ENCODE measurements around the gene RHBDD1. TPM values are rescaled to one million over a fixed set of nuclear protein-coding genes. Genes with fewer than 3 reads are reported as not detected.
A peak's percentile ranks its signal among the peaks of the same experiment; 100 is the strongest.

RHBDD1 gene
- total RNA-seq, 1 donor from 2014 or later = 31.3 TPM

DNA sequence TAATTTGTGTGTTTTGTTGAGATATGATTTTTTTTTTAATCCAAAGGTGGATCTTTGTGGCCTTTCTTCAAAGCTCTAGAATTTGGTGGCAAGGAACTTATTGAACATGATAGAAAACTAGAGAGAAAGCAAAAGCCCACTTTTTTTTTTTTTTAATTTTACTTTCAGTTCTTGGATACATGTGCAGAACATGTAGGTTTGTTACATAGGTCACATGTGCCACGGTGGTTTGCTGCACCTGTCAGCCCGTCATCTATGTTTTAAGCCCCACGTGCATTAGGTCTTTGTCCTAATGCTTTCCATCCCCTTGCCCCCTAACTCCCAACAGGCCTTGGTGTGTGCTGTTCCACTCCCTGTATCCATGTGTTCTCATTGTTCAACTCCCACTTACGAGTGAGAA is 135.9 kb downstream of the RHBDD1 start:
- Mint-ChIP-seq H3K27me3 (ENCODE audit: low read depth, unreplicated experiment) (no peaks in the 10 kb centered on the region), H3K27ac (ENCODE audit: unreplicated experiment) (no peak overlapping the region), H3K9me3 (ENCODE audit: unreplicated experiment) (no peaks in the 10 kb centered on the region), H3K4me3 (ENCODE audit: unreplicated experiment) (no peak overlapping the region), H3K36me3 (ENCODE audit: low read depth, unreplicated experiment) (peaks cover 9% of the 10 kb centered on the region), H3K4me1 (ENCODE audit: low read depth, unreplicated experiment) (no peaks in the 10 kb centered on the region)
- FAIRE-seq = no peak
- DNase-seq (ENCODE audit: low read depth) = no peak
- Histone ChIP-seq H3K36me3 (ENCODE audit: insufficient read depth, low read length) (no peaks in the 10 kb centered on the region), H3K79me2 (ENCODE audit: insufficient read depth, low read length) (no peaks in the 10 kb centered on the region), H3K4me1 (ENCODE audit: insufficient read depth, low read length) (peaks cover 16% of the 10 kb centered on the region), H2AFZ (ENCODE audit: low read depth, low read length) (no peak overlapping the region), H3K27me3 (ENCODE audit: insufficient read depth, low read length) (no peaks in the 10 kb centered on the region), H3K9ac (ENCODE audit: low read length) (no peak overlapping the region), H3K4me2 (ENCODE audit: low read length) (no peak overlapping the region), H3K27ac (ENCODE audit: low read depth, low read length) (no peak overlapping the region), H4K20me1 (ENCODE audit: insufficient read depth, low read length) (no peaks in the 10 kb centered on the region), H3K9me3 (ENCODE audit: insufficient read depth, low read depth, low read length) (no peaks in the 10 kb centered on the region), H3K4me3 (ENCODE audit: insufficient read depth, low read depth, low read length) (no peak overlapping the region)
- TF ChIP-seq EZH2 (IDR thresholded peaks at IDR 0.05; ENCODE audit: insufficient read depth, low read length) = no peak

DNA sequence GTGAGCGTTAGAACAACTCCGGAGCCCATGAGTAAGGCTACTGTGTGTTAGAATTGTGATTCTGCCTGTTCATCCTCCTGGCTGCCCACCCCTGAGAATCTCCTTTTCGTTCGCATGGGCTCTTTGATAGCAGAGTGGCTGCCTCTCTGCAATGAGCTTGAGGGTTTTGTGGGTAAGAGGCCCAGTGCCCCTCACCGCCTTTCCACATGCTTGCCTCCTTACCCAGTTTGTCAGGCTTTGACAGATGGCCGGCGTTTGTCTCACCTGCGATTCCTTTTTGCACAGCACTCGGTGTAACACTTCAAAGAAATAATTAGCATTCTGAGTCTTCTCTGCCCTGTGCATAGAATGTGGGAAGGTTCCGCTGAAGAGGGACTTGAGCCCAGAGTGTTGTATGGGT is 138.0 kb downstream of the RHBDD1 start:
- Mint-ChIP-seq H3K4me1 (ENCODE audit: low read depth, unreplicated experiment) (peaks cover 12% of the 10 kb centered on the region), H3K27ac (ENCODE audit: unreplicated experiment) (no peak overlapping the region), H3K9me3 (ENCODE audit: unreplicated experiment) (no peaks in the 10 kb centered on the region), H3K36me3 (ENCODE audit: low read depth, unreplicated experiment) (peaks cover 9% of the 10 kb centered on the region), H3K27me3 (ENCODE audit: low read depth, unreplicated experiment) (no peaks in the 10 kb centered on the region), H3K4me3 (ENCODE audit: unreplicated experiment) (no peak overlapping the region)
- Histone ChIP-seq H3K4me2 (ENCODE audit: low read length) (no peak overlapping the region), H3K4me3 (ENCODE audit: insufficient read depth, low read depth, low read length) (no peak overlapping the region), H3K4me1 (ENCODE audit: insufficient read depth, low read length) (peaks cover 23% of the 10 kb centered on the region), H3K36me3 (ENCODE audit: insufficient read depth, low read length) (no peaks in the 10 kb centered on the region), H3K9ac (ENCODE audit: low read length) (no peak overlapping the region), H3K27ac (ENCODE audit: low read depth, low read length) (no peak overlapping the region), H3K9me3 (ENCODE audit: insufficient read depth, low read depth, low read length) (no peaks in the 10 kb centered on the region), H2AFZ (ENCODE audit: low read depth, low read length) (no peak overlapping the region), H3K79me2 (ENCODE audit: insufficient read depth, low read length) (no peaks in the 10 kb centered on the region), H3K27me3 (ENCODE audit: insufficient read depth, low read length) (no peaks in the 10 kb centered on the region), H4K20me1 (ENCODE audit: insufficient read depth, low read length) (no peaks in the 10 kb centered on the region)
- DNase-seq (ENCODE audit: low read depth) = no peak
- no peak for FAIRE-seq
- TF ChIP-seq CTCF (IDR thresholded peaks at IDR 0.05; ENCODE audit: insufficient read depth, low read depth, low read length) (no peak), EZH2 (IDR thresholded peaks at IDR 0.05; ENCODE audit: insufficient read depth, low read length) (no peak)

DNA sequence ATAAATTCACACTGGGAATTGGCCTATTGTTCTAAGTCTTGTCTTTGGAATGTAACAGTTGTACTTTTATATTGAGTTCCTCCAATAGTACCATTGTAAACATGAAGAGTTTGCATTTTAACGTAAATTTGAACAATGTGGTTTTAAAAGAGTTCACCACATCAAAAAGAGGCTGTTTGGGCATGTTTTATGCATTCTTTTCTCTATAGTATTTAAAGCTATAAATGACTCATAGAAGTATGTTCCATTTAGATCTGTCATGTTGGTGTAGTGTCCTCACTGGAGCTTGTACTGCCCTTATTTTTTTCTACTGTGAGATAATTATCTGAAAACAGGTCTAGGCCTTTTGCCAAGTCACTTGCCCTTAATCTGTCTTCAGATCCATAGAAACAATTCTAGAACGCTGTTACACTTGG is 141.9 kb downstream of the RHBDD1 start:
- FAIRE-seq (peak; percentile 39), DNase-seq (ENCODE audit: low read depth) (peak; percentile 74)
- no peak overlapping the region for H2AFZ ChIP-seq (ENCODE audit: low read depth, low read length)
- no peak overlapping the region for H3K9ac ChIP-seq (ENCODE audit: low read length)
- H3K4me2 ChIP-seq (ENCODE audit: low read length) = peak overlapping the region; percentile 15
- no peaks in the 10 kb centered on the region for H3K9me3 ChIP-seq (ENCODE audit: insufficient read depth, low read depth, low read length)
- peaks cover 6% of the 10 kb centered on the region for H3K4me1 ChIP-seq (ENCODE audit: insufficient read depth, low read length)
- TF ChIP-seq EZH2 (IDR thresholded peaks at IDR 0.05; ENCODE audit: insufficient read depth, low read length) (no peak), CTCF (IDR thresholded peaks at IDR 0.05; ENCODE audit: insufficient read depth, low read depth, low read length) (no peak)
- H3K27me3 ChIP-seq (ENCODE audit: insufficient read depth, low read length) = no peaks in the 10 kb centered on the region
- no peak overlapping the region for H3K27ac ChIP-seq (ENCODE audit: low read depth, low read length)
- H3K36me3 ChIP-seq (ENCODE audit: insufficient read depth, low read length) = no peaks in the 10 kb centered on the region
- H3K4me3 ChIP-seq (ENCODE audit: insufficient read depth, low read depth, low read length) = no peak overlapping the region
- H3K4me3 Mint-ChIP-seq (ENCODE audit: unreplicated experiment) = no peak overlapping the region
- no peaks in the 10 kb centered on the region for H3K79me2 ChIP-seq (ENCODE audit: insufficient read depth, low read length)
- no peaks in the 10 kb centered on the region for H3K27me3 Mint-ChIP-seq (ENCODE audit: low read depth, unreplicated experiment)
- peaks cover 11% of the 10 kb centered on the region for H3K36me3 Mint-ChIP-seq (ENCODE audit: low read depth, unreplicated experiment)
- peaks cover 13% of the 10 kb centered on the region for H3K4me1 Mint-ChIP-seq (ENCODE audit: low read depth, unreplicated experiment)
- no peaks in the 10 kb centered on the region for H3K9me3 Mint-ChIP-seq (ENCODE audit: unreplicated experiment)
- no peak overlapping the region for H3K27ac Mint-ChIP-seq (ENCODE audit: unreplicated experiment)
- no peaks in the 10 kb centered on the region for H4K20me1 ChIP-seq (ENCODE audit: insufficient read depth, low read length)
